ENCODE measurements around the gene GSTT2B. TPM values are rescaled to one million over a fixed set of nuclear protein-coding genes. Genes with fewer than 3 reads are reported as not detected.
"Not testable (repeated sequence)": the region's sequence is repeated elsewhere in the genome, so short reads cannot be mapped to it uniquely, and the experiment has no call there.

The GSTT2B gene, protein sequence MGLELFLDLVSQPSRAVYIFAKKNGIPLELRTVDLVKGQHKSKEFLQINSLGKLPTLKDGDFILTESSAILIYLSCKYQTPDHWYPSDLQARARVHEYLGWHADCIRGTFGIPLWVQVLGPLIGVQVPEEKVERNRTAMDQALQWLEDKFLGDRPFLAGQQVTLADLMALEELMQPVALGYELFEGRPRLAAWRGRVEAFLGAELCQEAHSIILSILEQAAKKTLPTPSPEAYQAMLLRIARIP
- total RNA-seq (10 to 100 TPM in 1 of 9 donors, 1 to 10 TPM in 7, under 1 TPM in 1; 0.81 to 15.5 (median 6.2) TPM), polyA plus RNA-seq (10 to 100 TPM in 1 of 2 donors, 1 to 10 TPM in 1; 6.6 to 19.9 TPM)
- long read RNA-seq, donor 1, partial matches to known transcripts = 2 of 5 reads
- long read RNA-seq, donor 1, other reads (novel, unspliced or antisense) = 2 of 5 reads
- long read RNA-seq, donor 2, transcript GSTT2B-201 (5 exons, 1,099 nt) = major isoform, 6 of 6 reads
- long read RNA-seq, donor 2, partial matches to known transcripts = 0 of 6 reads
- long read RNA-seq, donor 2, other reads (novel, unspliced or antisense) = 0 of 6 reads
- long read RNA-seq, donor 3 = 0 reads

DNA sequence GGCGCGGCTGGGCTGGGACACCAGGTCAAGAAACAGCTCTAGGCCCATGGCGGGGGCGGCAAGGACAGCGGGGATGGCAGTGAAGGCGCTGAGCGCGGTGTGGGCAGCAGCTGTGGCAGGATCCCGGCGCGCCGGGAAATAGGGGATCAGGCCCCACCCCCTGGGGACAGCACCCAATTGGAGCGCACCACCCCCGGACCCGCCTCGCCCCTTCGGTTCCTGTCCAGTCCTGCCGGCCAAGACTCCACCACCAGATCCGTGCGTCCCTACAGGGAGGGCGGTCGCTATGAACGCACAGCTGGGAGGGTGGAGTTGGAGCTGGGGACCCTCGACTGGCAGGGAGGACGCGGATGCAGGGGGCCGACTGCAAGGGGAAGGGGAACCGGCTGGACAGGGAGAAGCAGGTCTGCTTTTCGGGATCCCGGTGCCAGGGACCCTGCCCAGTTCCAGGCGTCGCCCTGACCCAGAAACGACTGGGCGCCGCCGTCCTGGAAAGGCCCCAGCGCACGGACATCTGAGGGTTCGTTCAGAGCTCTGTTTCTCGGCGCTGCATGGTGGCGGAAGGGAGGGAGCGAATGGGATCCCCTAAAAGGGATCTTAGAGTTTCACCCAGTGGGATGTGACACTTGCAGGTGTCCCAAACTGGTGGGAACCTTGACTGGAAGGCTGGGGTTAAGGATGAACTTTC is at the start of gene GSTT2B:
TSS of gene GSTT2B (minus strand) at position 112 of the 688 bp plus-strand sequence. CDS start at position 48, 64 bp downstream.
- DNase-seq; H3K27ac ChIP-seq; H3K27me3 ChIP-seq; H3K9me3 ChIP-seq; H3K36me3 ChIP-seq; H3K4me1 ChIP-seq; intact Hi-C loops (cut with DNase I): not testable (repeated sequence)
- no CpG with 5 or more reads among the region's 43 CpGs for WGBS, 4 donors
- ATAC-seq = peak; percentile 76 to 93 (median 90)
- H3K4me3 ChIP-seq = peak within 1 kb of the TSS in 2 of 12 donors; percentile 27 to 37

DNA sequence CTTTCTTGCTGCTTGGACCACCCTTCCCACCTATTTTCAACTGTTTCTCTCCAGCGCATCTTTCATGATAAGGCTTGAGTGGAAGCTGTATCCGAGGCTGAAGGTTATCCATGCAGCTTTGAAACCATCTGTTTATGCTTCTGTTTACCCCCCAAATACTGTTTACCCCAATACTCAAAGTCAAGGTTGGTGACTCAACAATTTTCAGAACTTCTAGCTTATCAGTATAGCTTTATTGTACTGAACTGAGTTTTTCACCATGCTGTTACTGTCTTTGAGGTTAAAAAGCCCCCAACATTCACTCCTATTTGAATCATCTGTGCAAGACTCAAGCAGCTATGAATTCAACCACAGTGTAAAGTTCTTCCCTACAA is 49.0 kb upstream of the GSTT2B start:
- no peak for TF ChIP-seq POLR2A (IDR thresholded peaks at IDR 0.05)
- TF ChIP-seq, protein P1, sequence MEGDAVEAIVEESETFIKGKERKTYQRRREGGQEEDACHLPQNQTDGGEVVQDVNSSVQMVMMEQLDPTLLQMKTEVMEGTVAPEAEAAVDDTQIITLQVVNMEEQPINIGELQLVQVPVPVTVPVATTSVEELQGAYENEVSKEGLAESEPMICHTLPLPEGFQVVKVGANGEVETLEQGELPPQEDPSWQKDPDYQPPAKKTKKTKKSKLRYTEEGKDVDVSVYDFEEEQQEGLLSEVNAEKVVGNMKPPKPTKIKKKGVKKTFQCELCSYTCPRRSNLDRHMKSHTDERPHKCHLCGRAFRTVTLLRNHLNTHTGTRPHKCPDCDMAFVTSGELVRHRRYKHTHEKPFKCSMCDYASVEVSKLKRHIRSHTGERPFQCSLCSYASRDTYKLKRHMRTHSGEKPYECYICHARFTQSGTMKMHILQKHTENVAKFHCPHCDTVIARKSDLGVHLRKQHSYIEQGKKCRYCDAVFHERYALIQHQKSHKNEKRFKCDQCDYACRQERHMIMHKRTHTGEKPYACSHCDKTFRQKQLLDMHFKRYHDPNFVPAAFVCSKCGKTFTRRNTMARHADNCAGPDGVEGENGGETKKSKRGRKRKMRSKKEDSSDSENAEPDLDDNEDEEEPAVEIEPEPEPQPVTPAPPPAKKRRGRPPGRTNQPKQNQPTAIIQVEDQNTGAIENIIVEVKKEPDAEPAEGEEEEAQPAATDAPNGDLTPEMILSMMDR (IDR thresholded peaks at IDR 0.05) = no peak
- Histone ChIP-seq H3K4me3 (no peak overlapping the region), H3K9me3 (no peaks in the 10 kb centered on the region), H3K27me3 (no peaks in the 10 kb centered on the region), H3K27ac (no peak overlapping the region), H3K4me1 (peaks cover 0 to 30% (median 19%) of the 10 kb centered on the region in 12 donors), H3K36me3 (no peaks in the 10 kb centered on the region)
- 91 to 98% (median 93%) methylated on average over 2 of the region's 2 CpGs for WGBS, 4 donors
- no peak for ATAC-seq
- intact Hi-C loops (cut with DNase I) = loop anchor here in 1 of 10 donors (10.0 kb wide), 1 partner anchor 145 kb away; no protein-coding TSS in a partner anchor
- no peak for DNase-seq

DNA sequence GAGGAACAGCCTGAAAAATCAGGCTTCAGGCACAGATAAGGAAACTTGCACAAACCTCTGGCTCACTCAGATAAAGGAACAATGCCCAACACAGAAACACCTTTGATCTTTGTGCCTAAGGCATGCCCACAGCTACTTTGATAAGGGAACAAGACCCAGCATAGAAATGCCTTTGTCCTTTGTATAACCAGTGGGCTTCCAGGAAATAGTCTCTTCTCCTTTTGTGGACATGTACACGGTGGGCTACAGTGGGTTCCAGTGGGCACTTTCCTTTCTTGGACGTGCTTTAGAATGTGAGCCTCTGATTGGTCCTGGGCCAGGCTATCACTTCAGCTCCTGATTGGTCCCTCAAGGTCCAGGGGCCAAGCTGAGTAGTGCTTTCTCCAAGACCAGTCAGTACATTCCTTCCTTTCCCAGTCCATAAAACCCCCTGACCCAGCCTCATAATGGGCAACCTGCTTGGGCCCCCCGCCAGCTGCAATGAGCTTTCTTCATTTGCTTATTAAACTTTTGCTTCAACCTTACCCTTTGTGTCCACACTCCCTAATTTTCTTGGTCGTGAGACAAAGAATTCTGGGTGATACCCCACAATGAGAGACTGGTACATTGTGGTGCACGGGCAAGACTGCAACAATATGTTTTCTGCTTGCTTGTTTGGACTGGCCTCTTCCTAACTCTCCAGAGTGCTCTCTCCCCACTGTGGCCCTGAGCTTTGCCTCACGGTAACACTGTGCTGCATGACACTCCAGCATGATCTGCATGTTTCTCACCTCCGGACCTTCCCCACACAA is 48.4 kb upstream of the GSTT2B start:
- WGBS, 4 donors = 81 to 89% (median 87%) methylated on average over 7 of the region's 7 CpGs
- no peak for ATAC-seq
- Histone ChIP-seq H3K9me3 (no peaks in the 10 kb centered on the region), H3K27ac (no peak overlapping the region), H3K36me3 (no peaks in the 10 kb centered on the region), H3K4me3 (no peak overlapping the region), H3K27me3 (no peaks in the 10 kb centered on the region), H3K4me1 (peaks cover 0 to 32% (median 22%) of the 10 kb centered on the region in 12 donors)
- no peak for DNase-seq
- intact Hi-C loops (cut with DNase I) = loop anchor here in 8 of 10 donors (5.0 to 10.0 kb wide), 7 partner anchors 57 to 165 kb away; no protein-coding TSS in a partner anchor
- TF ChIP-seq, protein P1 (IDR thresholded peaks at IDR 0.05) = no peak
- TF ChIP-seq POLR2A (IDR thresholded peaks at IDR 0.05) = no peak

DNA sequence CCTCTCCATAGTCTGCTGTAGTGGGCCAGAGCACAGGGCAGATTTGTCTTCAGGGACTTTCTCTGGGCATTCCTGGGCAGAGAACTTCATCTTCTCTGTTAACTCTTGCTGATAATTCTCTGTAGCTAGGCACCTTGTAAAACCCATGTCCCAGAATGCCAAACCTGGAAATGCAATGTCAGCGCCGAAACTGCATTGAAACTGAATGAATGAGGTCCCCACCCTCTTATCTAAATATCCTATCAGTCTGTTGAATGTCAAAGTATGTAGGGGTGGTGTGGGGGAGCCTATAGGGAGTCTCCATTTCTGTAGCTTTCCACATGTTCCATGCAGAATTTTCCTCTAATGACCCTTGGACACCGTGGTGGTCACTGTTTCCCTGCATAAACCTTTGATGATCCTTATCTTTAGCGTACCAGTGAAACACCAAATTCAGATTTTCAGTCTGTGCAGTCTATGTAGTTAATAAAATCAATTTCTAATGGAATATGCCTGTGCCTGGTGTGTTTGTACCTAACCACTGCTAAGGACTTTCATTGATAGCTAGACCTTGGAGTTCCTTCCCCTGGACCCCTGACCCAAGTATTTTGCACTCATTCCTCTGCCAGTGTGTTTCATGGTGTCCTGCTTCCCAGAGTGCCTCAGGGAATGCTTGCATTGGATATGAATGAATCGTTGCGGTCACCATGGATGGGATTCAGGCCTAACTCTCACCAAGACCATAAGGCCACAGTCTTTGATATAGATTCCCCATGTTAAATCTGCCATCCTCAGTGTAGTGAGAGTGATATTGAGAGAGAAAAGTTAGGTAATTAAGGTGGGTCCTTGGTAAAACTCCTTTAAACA is 47.6 kb upstream of the GSTT2B start:
- H3K9me3 ChIP-seq = no peaks in the 10 kb centered on the region
- intact Hi-C loops (cut with DNase I) = loop anchor here in 8 of 10 donors (5.0 to 10.0 kb wide), 6 partner anchors 56 to 166 kb away; no protein-coding TSS in a partner anchor

More for the DNA sequence above, 47.6 kb upstream of the GSTT2B start:
- DNase-seq (no peak), ATAC-seq (no peak)
- peaks cover 0 to 32% (median 22%) of the 10 kb centered on the region in 12 donors for H3K4me1 ChIP-seq
- WGBS, 4 donors = 87 to 94% (median 87%) methylated on average over 6 of the region's 6 CpGs
- no peaks in the 10 kb centered on the region for H3K36me3 ChIP-seq
- H3K27me3 ChIP-seq = no peaks in the 10 kb centered on the region
- no peak overlapping the region for H3K4me3 ChIP-seq
- no peak for TF ChIP-seq POLR2A (IDR thresholded peaks at IDR 0.05)
- TF ChIP-seq, protein P1 (IDR thresholded peaks at IDR 0.05) = no peak
- no peak overlapping the region for H3K27ac ChIP-seq

Data from heart left ventricle (tissue), 16 donors.